M059J (cell line): ENCODE measurements around the gene TSPAN4. TPM values are rescaled to one million over a fixed set of nuclear protein-coding genes. Genes with fewer than 3 reads are reported as not detected.

ENCODE experiments used
- DNase-seq: peaks from one replicate; pipeline ENCODE4 v3.0.0-alpha.2; 2012; ENCODE audit warnings: low read depth
- total RNA-seq: library from RNA; depleted of rRNA; stranded (reverse); fragments of >200 nt; shearing (Covaris generic); gene quantifications from 2 replicates; pipeline ENCODE4 v1.2.3, GENCODE V29; 2014; rRNA removed

The TSPAN4 gene
- total RNA-seq, 1 experiment from 2014 or later, result 240 TPM

DNA sequence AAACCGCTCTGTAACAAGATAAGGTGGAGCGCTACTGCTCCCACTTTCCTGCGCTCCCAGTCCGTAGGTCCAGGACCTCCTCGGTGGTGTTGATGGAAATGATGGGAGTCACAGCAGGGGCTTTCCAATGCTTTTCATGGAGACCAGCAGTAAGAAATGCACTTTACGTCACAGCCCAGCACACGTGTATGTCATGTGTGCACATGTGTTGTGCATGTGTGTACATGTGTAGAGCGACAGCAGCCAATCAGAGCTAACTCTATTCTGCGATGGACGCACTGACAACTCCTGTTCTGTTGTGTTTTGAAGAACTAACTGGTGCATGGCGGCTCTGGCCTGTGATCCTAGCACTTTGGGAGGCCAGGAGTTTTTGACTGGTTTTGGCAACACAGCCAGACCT is 66.8 kb downstream of the TSPAN4 start:
- no peak for DNase-seq

DNA sequence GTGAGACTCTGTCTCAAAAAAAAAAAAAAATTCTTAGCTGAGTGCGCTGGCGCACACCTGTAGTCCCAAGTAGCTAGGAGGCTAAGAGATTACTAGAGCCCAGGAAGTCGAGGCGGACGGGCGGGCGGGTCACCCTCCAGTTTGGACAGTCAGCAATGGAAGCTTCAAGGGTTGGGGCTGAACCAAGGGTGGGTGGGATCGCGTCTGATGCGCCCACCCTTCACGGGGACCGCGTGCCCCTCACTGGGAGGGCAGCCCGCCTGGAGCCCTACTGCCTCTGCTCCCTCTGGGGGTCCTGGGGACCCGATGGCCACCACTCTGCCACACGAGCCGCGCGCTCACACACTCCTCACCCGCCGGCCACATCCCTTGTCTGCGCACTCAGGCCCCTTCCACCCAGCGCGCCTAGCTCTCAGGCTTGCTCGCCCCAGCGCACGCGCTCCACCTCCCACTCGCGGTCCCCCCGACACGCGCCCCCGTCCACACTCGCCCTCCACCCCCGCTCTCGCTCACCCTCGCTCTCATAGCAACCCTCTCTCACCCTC is 67.5 kb downstream of the TSPAN4 start:
- DNase-seq, result peak; percentile 13

DNA sequence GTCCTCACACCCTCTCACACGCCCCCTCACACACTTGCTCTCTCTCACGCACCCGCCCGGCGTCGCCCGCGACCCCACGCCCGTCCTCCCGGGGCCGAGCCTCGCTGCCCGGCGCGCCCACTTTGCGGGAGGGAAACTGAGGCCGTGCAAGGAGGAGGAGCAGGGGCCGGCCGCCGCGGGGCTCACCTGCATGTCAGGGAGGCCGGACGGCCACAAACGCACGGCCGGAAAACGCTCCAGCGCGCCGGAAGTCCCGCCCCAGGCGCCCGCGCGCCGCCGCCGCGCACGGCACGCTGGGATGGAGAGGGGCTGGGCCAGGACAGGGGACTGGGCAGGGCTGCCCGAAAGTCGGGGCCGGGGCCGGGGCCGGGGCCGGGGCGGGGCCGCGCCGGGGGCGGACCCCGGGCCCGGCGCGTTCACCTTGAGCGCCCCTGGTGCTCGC is 68.0 kb downstream of the TSPAN4 start, which contains the start of gene CHID1:
CHID1 (minus strand) TSS at position 222 of the 442 bp plus-strand sequence. CDS start 5,994 bp downstream, outside the sequence.
- peak; percentile 86 for DNase-seq

GRCh38 chr11:911031-911889 is 68.6 kb downstream of the TSPAN4 start:
- peak; percentile 75 for DNase-seq

GRCh38 chr11:911890-912219 is 69.2 kb downstream of the TSPAN4 start:
- DNase-seq, result no peak

DNA sequence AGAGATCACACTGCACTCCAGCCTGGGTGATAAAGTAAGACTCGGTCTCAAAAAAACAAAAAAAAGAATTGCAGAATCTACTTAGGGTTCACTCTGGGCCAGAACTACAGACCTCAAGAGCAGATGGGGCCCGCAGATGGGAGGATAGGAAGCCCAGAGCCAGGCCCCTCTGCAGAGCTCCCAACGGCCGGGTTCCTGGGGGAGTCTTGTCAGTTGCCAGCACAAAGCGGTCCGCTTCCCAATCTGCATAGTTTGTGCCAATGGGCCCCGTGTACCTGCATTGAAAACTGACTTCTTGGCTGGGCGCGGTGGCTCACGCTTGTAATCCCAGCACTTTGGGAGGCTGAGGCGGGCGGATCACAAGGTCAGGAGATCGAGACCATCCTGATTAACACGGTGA is 69.6 kb downstream of the TSPAN4 start:
- DNase-seq, result no peak

- no peak for DNase-seq
These were observed 70.4 kb downstream of the TSPAN4 start for GRCh38 chr11:913043-913442.

- no peak for DNase-seq
These were observed 71.6 kb downstream of the TSPAN4 start for GRCh38 chr11:914204-914603.

- DNase-seq, result no peak
These were observed 72.3 kb downstream of the TSPAN4 start for GRCh38 chr11:914747-915501.

Other genes starting within 250 kb of the TSPAN4 start
- not detected in 2 replicates for gene IRF7, start 226.9 kb upstream of the TSPAN4 start, total RNA-seq
- not detected in 2 replicates for gene CDHR5, start 217.9 kb upstream of the TSPAN4 start, total RNA-seq
- gene SCT, start 215.7 kb upstream of the TSPAN4 start, total RNA-seq, result not detected in 2 replicates
- not detected in 2 replicates for gene DRD4, start 205.6 kb upstream of the TSPAN4 start, total RNA-seq
- 31.0 and 50.8 TPM in 2 replicates for gene DEAF1, start 147.6 kb upstream of the TSPAN4 start, total RNA-seq
- 7.9 and 14.9 TPM in 2 replicates for gene TMEM80, start 147.0 kb upstream of the TSPAN4 start, total RNA-seq
- gene EPS8L2, start 136.6 kb upstream of the TSPAN4 start, total RNA-seq, result 4.9 and 10.6 TPM in 2 replicates
- 247 and 252 TPM in 2 replicates for gene TALDO1, start 95.4 kb upstream of the TSPAN4 start, total RNA-seq
- 22.5 and 25.6 TPM in 2 replicates for gene GATD1, start 65.4 kb upstream of the TSPAN4 start, total RNA-seq
- not detected in 2 replicates for gene CEND1, start 52.8 kb upstream of the TSPAN4 start, total RNA-seq
- 7.5 and 26.5 TPM in 2 replicates for gene SLC25A22, start 44.6 kb upstream of the TSPAN4 start, total RNA-seq
- gene PIDD1, start 37.6 kb upstream of the TSPAN4 start, total RNA-seq, result 3.3 and 8.2 TPM in 2 replicates
- gene RPLP2, start 32.9 kb upstream of the TSPAN4 start, total RNA-seq, result 714 and 877 TPM in 2 replicates
- gene PNPLA2, start 23.9 kb upstream of the TSPAN4 start, total RNA-seq, result 27.8 and 50.0 TPM in 2 replicates
- 2.1 and 9.6 TPM in 2 replicates for gene CRACR2B, start 14.9 kb upstream of the TSPAN4 start, total RNA-seq
- 588 and 642 TPM in 2 replicates for gene CD151, start 9.9 kb upstream of the TSPAN4 start, total RNA-seq
- 147 and 201 TPM in 2 replicates for gene POLR2L, start 323 bp upstream of the TSPAN4 start, total RNA-seq
- gene CHID1, start 68.0 kb downstream of the TSPAN4 start, total RNA-seq, result 88.2 and 92.6 TPM in 2 replicates
- gene AP2A2, start 83.0 kb downstream of the TSPAN4 start, total RNA-seq, result 40.9 and 49.3 TPM in 2 replicates
- gene MUC6, start 193.9 kb downstream of the TSPAN4 start, total RNA-seq, result not detected in 2 replicates
- gene MUC2, start 232.0 kb downstream of the TSPAN4 start, total RNA-seq, result not detected in 2 replicates